HG02943 (cell line): Measurements from ENCODE around the gene EMX1.

ENCODE experiments used
- ATAC-seq: cut with Tn5 transposase; IDR thresholded peaks from one replicate; pipeline ENCODE4 v1.9.1; 2021; ENCODE audit warnings: mild to moderate bottlenecking, low read depth, moderate library complexity; ENCODE audit not compliant: unreplicated experiment

EMX1 gene

DNA sequence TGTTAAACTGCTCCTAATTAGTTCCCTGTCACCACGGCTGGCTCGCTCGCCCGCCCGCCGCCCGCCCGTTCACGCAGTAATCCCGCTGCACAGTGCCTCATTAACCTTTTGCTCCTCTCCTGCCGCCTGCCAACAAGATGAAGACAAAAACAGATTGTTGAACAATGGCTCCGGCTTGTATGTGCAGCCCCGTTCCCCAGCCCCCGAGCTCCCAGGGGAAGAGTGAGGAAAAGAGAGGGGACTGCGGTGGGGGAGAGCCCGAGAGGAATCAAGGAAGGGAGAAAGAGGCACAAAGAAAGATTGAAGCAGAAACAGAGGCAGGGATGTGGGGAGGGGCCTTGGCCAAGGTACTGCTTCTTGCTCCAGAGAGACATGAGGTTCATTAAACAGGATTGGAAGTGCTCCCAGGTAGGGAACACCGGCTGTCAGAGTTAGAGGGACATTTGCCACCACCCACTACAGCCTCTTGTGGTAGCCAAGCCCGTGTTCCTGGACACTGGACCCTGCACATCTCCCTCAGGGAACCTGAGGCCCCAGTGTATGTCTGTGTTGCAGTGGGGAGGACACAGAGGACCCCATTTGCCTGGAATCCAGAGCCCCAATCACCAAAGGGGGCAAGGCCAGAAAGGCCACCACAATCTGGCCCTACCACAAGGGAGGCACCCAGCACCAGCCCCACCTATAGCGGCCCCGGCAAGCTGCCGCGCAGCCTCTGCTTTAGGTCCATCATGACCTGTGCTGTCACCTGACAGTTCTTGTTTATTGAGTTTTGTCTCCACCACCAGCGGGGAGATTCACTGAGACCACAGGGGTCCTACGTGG is 38.1 kb downstream of the EMX1 start:
- no peak for ATAC-seq

DNA sequence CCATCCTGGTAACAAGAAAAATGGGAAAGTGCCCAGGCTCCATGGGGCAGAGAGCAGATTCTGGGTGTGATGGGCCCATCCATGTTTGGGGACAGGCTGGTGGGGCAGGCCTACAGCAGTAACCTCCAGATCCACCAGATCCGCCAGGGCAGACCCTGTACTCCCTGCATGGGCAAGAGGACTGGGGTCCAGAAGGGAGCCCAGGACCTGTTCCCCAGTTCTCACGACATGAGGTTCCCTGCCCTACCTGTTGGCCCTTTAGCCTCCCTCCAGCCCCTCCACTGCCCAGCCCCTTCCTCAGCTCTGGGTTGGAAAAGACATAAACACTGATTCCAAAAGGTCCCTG is 38.7 kb downstream of the EMX1 start:
- no peak for ATAC-seq

DNA sequence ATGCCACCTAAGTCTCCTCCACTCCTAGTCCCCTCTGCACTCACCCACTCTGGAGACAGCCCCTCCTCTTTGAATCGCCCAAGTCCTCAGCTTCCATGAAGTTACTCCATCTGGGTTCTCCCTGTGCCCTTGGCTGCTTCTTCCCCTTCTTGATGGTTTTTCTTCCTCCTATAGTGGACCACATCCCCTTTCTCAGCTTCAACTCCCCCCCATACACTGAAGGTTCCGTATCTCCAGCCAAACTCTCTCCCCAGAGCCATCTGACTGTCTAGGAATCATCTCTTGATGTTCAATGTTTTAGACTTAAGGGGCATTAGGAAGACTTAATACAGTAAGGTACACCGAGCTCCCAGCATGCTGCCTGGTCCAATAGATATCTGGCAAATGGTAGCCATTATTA is 39.6 kb downstream of the EMX1 start:
- ATAC-seq = no peak

DNA sequence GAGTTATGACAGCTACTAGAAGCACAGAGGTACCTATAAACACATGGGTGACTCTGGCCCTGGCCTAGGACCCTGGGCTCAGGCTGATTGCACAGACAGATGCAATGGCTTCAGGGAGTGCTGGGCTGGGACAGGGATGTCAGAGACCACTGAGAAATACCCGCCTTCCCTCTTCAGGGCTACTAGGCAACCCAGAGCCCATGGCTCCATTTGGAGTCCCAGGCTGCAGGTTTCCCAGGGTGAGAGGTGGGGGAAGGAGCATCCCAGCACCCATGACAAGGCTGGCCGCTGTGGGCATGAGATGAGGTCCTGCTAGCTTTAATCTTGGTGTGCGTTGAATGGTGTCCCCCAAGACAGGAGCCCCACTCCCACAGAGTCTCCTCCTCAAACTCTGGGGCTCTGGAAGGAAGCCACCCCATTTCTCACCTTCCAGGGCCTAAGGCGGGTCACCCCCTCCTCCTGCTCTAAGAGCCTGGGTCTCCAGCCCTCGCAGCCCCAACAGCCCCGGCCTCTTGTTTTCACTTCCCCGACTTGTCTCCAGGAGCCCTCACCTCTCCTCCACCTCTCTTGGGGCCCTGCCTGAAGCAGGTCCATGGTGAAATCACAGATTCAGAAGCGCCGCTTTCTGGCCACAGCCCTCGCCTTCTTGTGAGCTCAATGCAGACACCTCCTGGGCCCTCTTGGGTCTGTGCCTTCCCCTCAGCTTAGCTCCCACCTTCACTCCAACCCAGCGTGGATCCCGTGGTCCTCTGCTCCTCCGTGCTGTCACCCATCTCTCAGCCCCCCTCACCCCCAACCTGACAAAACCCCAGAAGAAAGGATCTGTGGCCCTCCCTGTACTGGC is 41.4 kb downstream of the EMX1 start:
- ATAC-seq = no peak

DNA sequence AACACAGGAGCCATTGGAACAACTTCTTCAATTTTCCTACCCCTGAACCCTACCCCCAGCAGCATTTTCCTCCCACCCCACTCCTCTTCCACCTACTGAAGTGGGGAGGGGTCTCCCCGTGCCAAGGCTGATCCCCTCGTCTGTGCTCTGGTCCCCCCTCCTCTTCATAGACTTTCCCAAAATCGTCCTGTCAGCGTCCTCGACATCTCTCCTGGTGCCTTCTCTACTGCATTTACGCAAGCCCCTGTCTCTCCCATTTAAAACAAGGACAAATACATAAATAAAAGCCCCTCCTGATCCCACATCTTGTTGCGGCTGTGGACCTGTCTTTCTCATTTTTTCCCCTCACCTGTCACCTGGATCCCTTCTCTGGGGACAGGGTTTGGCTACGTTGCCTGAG is 42.2 kb downstream of the EMX1 start:
- no peak for ATAC-seq

DNA sequence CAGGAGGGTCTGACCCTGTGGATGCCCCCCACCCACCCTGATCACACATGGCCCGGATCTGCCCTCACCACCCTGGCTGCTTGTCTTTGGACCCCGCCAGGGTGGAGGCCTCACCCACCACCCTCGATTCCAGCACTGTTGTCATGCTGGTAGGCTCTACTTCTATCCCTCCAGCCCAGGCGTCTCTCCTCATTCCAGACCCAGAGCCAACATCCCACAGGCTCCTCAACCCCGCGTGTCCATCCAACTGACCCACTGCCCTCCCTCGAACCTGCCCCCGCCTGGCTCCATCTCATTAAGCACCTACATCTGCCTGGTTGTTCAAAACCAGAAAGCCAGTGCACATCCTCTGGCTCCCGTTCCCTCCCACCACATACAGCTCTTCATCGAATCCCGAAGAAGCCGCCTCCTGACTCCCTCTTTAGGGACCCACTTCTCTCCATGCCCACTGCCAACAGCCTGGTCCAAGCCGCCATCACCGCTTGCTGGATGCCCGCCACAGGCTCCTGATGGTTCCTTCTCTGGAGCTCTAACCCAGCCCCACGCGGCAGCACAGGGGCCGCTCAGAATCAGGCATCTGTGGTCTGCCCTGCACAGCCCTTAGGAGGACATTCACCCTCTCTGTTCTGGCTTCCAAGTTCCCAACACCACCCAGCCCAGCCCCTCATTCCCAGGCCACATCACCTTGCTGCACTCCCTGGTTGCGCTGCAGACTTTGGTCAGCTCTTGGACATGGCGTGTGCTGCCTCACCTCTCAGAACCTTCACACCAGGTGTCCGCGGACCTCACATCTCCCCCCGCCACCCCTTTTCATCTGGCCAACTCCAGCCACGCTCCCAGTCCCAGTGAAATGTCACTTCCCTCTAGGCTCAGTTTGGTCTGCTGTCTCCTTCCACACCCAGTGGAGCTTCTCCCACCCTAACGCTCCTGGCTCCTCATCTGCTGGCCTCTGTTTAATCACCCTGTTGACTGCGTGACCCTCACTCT is 43.0 kb downstream of the EMX1 start:
- no peak for ATAC-seq

DNA sequence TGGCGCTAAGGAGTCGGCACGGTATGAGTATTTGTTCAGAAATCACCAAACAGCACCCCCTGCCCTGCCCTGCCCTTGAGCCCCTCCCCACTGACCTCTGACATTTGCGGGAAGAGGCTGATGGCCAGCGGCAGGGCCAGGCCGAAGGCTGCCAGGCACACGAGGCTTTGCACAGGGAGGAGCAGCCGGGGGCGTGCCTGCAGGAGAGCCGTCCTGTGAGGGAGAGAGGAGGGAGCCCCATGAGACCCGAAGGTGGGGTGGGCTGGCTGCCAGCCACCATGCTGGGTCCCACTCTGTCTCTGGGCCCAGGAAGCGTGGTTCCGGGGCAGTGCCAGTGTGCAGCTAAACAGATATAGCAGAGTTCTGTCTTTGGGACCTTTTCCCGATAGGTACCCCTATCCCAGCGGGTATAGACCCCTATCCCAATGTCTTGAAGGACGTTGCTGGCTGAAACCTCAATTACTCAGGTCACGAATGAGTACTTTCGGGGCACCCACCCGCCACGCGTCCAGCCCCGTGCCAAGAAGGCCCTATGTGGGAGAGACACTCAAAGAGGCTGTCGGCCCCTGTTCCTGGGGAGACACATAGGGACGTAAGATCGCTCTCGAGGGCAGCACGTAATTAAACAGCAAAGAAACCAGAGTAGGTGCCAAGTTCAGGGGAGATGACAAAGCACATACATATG is 43.9 kb downstream of the EMX1 start:
- no peak for ATAC-seq

DNA sequence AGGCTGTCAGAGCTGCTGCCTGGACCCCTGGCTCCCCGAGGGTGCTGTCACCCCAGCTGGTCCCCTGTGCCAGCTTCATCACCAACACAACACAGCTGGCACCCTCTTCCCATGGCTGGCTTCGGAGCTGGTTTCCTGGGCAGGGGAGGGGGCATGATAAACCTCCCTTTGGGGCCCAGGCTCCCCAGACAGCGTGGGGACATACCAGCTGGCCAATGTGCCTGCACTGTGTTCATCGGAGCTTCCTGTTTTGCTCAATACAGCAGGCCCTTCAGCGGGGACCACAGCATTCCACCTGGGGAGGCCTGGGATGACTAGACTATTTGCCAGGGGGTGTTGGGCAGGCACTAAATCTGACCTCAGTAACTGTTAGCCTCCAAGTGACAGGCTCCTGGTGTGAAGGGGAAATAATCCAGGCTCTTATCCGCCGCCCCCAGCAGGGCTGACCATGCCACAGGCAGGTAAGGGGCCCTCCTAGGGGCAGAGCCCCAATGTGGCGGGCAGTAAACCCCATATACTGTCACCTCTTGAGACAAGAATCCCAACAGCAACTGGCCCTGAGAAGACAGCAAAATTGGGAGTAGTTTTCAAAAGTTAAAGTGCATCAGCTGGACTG is 44.6 kb downstream of the EMX1 start:
- no peak for ATAC-seq

DNA sequence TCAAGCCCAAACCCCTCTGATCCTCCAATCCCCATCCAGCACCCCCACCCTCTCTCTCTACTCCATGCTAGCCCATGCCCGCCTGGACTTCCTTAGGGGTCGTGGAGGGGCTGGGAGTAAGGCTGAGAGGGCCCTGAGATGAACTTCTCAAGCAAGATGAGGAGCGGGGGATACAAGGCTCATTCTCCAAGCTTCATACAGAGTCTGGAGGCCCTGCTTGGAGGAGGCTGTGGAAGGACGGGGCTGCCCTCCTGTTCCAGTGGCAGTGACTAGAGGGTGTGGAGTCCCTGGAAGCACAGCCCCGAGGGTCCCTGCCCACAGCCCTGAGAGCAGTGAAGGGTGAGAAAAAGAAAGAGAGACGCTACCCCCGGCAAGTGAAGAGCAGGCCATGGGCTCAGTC is 45.6 kb downstream of the EMX1 start:
- no peak for ATAC-seq

DNA sequence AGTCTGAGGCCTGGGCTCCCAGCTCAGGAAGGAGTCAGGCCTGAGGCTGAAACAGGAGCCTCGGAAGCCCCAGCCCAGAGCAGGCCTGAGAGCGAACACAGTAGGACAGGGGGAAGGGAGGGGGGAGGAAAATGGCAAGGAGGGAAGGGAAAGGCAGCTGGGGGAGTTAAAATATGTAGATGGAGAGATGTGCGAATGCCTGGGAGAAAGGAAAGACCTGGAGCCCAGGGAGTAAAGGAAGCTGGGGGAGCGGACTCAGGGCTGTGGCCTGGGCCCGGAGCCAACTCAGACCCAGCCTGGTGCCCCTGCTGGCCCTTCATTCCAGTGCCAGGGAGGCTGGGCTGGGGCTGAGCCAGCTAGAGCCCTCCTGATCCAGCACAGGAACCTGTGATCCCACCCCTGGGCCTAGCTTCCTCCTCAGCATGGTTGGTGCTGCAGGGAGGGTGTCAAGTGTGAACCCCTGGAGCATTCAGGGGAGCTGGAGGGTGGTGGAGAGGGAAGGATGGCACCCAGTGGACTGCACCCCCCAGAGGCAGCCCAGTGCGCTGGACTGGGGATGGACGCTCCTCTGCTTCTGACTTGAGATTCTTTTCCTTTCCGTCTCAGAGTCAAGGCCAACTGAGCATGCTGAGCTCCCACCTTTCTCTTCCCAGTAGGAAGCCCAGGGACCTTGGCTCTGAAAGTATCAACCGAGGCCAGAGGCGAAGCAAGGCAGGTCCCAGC is 46.3 kb downstream of the EMX1 start:
- no peak for ATAC-seq

DNA sequence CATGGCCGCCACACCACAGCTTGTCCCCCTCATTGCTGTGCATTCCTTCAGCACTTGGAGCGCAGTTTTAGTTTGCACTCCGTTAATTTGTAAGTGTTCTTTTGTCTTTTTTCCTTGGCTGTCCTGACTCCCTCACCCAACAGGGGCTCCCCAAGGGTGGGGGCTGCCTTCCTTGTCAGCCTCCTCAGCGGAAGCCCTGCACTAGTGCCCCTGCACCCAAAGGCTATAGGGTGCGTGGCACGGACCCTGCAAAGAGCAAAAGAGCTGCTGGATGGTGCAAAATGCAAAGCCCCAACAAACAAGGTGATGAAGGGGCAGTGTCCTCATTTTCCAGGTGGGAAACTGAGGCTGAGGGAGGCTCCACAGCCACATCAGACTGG is 46.8 kb downstream of the EMX1 start:
- ATAC-seq = no peak

DNA sequence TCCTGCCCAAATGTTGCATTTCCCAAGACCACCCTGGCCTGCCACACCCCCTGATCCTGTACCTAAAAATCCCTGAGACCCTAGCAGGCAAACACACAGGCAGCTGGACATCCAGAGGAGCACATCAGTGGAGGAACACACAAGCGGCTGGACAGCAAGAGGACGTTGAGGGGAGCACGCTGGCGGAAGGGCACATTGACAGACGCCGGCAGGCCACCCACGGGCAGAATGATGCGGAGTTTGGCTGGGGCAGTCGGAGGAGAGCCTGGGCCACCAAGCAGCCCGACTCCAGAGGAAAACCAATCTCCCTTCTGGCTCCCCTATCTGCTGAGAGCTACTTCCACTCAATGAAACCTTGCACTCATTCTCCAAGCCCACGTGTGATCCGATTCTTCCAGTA is 47.7 kb downstream of the EMX1 start:
- ATAC-seq = no peak

DNA sequence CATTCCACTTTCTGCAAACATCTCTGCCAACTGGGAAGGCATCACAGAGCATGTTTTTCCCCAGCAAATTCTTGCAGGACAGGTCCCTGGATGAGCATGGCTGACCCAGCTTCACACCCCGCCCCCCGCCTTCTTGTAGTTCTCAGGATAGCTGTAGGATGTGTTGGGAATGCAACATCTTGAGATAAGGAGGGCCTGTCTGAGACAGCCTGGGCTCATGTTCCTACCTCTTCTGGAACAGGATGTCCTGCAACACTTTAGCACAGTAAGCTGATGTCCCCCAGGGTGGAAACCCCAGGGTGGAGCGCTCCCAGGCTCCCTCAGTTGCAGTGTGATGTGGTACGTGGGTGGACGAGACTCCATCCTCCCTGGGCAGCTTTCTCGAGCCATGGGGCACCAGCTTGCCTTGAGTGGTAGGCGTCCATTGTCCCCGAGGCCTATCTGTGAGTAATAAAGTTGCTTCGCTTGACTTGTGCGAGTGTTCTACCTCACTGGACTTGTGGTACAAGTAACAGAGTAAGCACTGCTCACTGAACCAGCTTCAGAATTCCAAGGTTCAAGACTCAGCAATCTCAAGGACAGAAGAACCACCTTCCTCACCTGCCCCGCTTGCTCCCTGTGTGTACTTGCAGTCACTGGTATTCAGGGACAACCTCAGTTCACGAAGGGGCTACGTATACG is 48.6 kb downstream of the EMX1 start:
- ATAC-seq = no peak

DNA sequence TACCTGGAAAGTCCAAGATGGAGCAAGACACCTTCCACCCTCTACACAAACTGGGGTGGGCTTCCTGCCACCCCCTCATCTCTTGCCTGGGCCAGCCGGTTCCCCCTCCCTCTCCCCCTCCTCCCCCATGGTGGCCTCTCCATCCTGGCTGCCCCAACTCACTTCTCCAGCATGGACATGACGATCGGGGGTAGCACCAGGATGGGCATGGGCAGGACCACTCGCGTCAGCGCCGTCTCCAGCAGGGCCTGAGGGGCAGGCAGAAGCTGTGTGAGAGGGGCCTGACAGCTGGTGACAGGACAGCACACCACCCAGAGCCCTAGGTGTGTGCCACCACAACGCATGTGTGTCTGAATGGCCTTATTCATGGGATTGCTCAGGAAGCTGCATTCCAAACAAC is 51.0 kb downstream of the EMX1 start:
- ATAC-seq = no peak

DNA sequence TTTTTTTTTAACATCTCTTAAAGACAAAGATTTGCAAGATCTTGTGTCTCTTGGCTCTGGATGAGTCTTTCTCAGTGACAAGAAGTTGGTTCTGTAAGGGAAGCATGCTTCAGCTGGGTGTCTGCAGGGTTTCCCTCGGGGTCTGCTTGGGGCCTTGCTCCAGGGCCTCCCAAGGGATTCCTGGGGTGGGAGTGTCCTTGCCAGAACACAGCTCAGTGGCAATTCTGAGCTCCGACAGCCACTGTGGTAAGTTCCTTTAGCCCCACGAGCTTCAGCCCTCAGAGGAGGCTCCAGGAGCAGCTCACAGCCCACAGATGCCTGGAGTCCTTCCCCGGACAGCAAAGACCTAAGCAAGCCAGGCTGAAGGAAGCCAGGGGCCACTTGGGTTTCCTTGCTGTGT is 52.4 kb downstream of the EMX1 start:
- no peak for ATAC-seq

DNA sequence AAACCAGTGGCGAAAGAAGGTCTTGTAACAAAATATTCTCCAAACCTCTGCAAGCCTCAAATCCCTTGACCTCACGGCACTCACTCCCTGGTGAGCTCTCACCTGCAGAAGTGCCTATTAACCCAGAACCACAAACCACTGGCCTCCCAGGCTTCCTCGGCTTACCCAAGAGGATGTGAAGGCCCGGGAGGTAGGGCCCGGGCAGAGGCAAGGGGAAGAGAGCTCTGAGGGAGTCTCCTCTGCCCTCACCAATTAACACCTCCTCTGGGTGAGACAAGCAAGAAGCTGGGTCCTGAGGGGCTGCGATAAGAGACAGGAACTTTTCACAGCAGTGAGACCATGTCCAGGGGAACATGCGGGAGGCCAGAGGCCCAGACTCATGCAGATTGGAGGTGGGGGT is 53.7 kb downstream of the EMX1 start:
- ATAC-seq = no peak

DNA sequence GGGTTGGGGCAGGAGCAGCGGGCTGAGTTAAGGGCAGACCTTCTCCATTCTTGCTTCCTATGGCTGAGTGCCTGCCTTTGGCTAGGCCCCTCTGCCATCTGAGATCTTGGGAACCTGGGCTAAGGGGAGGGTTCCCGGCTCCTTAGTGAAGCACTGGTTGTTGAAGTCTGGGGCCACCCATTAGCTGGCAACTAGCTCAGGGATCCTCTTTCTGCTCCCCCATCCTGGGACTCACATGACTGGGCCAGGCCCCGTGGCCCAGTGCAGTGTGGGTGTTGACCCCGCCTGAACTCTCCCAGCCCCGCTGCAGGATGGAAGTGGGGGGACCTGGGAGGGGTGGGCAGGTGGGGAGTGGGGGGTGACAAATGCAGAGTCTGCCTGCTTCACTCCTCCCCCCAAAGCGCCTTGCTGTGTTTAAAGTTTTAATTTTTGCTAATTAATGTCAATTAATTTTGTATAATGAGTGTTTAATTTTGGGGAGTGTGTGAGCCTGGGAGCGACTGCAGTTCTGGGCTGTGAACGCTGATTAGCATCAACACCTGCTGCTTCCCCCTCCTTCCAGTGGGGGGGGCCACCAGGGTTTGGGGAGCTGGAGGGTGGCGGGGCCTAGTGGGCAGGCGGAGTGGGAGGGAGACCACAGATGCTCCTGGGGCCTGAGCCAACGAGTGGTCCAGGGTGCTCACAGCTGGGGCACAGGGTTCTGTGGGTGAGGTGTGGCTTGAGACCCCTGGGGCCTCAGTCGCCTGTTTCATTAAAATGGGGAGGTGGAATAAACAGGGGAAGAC is 55.2 kb downstream of the EMX1 start:
- no peak for ATAC-seq

DNA sequence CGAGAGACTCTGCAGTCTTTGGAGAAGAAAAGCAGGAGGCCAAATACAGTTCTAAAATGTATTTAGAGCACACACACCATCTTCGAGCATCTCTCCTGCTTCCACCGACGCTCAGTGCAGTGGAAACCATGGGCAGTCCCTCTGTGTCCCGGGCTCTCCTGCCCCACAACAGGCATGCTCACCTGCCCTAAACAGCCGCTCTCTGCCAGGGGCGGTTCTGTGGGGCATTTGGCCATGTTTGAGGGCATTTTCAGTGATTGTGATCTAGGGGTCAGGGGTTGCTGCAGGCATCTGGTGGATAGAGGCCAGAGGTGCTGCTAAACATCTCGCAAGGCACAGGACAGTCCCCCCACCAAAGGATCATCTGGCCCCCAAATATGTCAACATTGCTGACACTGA is 55.8 kb downstream of the EMX1 start:
- ATAC-seq = no peak
